GM12892 (cell line): Measurements from ENCODE around the gene RBFOX1.

Experiments
- POLR2A ChIP-seq: IDR thresholded peaks from 2 replicates; pipeline ENCODE4 v1.6.1; 2011; ENCODE audit warnings: low read depth, low read length, control low read depth
- TAF1 ChIP-seq: IDR thresholded peaks from 2 replicates; pipeline ENCODE4 v1.6.1; 2011; ENCODE audit warnings: low read depth, mild to moderate bottlenecking, control low read depth, low read length, borderline replicate concordance

GRCh38 chr16:7638306-7638705, 305.7 kb downstream of the RBFOX1 start:
- no peak for TF ChIP-seq POLR2A
- TF ChIP-seq TAF1: no peak
